Measurements from ENCODE around the gene ZNF630. TPM values are rescaled to one million over a fixed set of nuclear protein-coding genes. Genes with fewer than 3 reads are reported as not detected.
A peak's percentile ranks its signal among the peaks of the same experiment; 100 is the strongest.
"Not testable (repeated sequence)": the region's sequence is repeated elsewhere in the genome, so short reads cannot be mapped to it uniquely, and the experiment has no call there.

ZNF630 gene
- total RNA-seq: 0.32 and 3.0 TPM in 2 replicates

- DNase-seq (ENCODE audit: low read depth): peak; percentile 31
Observed at GRCh38 chrX:48071064-48071985, at the start of gene ZNF630. Gene ZNF630, minus strand, starts transcription at chrX:48071640. Its CDS starts 4,754 bp downstream, at chrX:48066886.

GRCh38 chrX:48107717-48108116, 36.3 kb upstream of the ZNF630 start:
- DNase-seq (ENCODE audit: low read depth): no peak
- no peak overlapping the region for H3K4me3 ChIP-seq (ENCODE audit: low read depth, low read length)
- TF ChIP-seq, protein P1, sequence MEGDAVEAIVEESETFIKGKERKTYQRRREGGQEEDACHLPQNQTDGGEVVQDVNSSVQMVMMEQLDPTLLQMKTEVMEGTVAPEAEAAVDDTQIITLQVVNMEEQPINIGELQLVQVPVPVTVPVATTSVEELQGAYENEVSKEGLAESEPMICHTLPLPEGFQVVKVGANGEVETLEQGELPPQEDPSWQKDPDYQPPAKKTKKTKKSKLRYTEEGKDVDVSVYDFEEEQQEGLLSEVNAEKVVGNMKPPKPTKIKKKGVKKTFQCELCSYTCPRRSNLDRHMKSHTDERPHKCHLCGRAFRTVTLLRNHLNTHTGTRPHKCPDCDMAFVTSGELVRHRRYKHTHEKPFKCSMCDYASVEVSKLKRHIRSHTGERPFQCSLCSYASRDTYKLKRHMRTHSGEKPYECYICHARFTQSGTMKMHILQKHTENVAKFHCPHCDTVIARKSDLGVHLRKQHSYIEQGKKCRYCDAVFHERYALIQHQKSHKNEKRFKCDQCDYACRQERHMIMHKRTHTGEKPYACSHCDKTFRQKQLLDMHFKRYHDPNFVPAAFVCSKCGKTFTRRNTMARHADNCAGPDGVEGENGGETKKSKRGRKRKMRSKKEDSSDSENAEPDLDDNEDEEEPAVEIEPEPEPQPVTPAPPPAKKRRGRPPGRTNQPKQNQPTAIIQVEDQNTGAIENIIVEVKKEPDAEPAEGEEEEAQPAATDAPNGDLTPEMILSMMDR (IDR thresholded peaks at IDR 0.05; ENCODE audit: insufficient read depth, low read depth, low read length): no peak

More at GRCh38 chrX:48071064-48071985, at the start of gene ZNF630:
- TF ChIP-seq, protein P1 (IDR thresholded peaks at IDR 0.05; ENCODE audit: insufficient read depth, low read depth, low read length): no peak
- peak within 1 kb of the TSS; percentile 66 for H3K4me3 ChIP-seq (ENCODE audit: low read depth, low read length)

GRCh38 chrX:48102874-48103374, 31.5 kb upstream of the ZNF630 start:
- DNase-seq (ENCODE audit: low read depth): no peak
- TF ChIP-seq, protein P1 (IDR thresholded peaks at IDR 0.05; ENCODE audit: insufficient read depth, low read depth, low read length): no peak
- H3K4me3 ChIP-seq (ENCODE audit: low read depth, low read length): no peak overlapping the region

GRCh38 chrX:48101443-48101842, 30.0 kb upstream of the ZNF630 start:
- no peak for DNase-seq (ENCODE audit: low read depth)
- TF ChIP-seq, protein P1 (IDR thresholded peaks at IDR 0.05; ENCODE audit: insufficient read depth, low read depth, low read length): no peak
- no peak overlapping the region for H3K4me3 ChIP-seq (ENCODE audit: low read depth, low read length)

DNA sequence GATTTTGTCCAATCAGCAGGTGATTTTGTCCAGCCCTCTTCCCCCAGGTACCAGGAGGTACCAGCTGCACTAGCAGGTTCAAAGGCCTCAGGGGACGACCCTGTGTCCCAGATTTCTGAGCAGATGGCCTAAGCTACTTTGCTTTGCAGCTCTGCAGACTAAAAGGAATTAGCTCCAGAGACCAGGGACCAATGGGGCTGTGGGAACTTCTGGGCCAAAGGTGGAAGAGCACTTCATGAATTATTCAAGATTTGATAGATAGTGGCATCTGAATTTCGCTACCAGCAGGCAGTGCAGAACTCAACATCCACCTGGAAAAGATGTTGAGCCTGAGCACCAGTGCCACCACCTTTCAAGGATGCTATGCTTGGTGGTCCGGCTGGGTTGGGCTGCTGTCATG, 21.1 kb upstream of the ZNF630 start:
- H3K4me3 ChIP-seq (ENCODE audit: low read depth, low read length); DNase-seq (ENCODE audit: low read depth): not testable (repeated sequence)

GRCh38 chrX:48090123-48090522, 18.7 kb upstream of the ZNF630 start:
- H3K4me3 ChIP-seq (ENCODE audit: low read depth, low read length): no peak overlapping the region
- TF ChIP-seq, protein P1 (IDR thresholded peaks at IDR 0.05; ENCODE audit: insufficient read depth, low read depth, low read length): no peak
- peak; percentile 18 for DNase-seq (ENCODE audit: low read depth)

- TF ChIP-seq, protein P1 (IDR thresholded peaks at IDR 0.05; ENCODE audit: insufficient read depth, low read depth, low read length): no peak
- no peak for DNase-seq (ENCODE audit: low read depth)
- no peak overlapping the region for H3K4me3 ChIP-seq (ENCODE audit: low read depth, low read length)
Observed at GRCh38 chrX:48086082-48086481, 14.6 kb upstream of the ZNF630 start.

All from fibroblast of villous mesenchyme (primary cell).